ENCODE measurements around the gene JAML. TPM values are rescaled to one million over a fixed set of nuclear protein-coding genes. Genes with fewer than 3 reads are reported as not detected.

The JAML gene
- total and polyA plus RNA-seq, 2 of the 4 experiments (the other 2 are of a cell fraction): not detected

DNA sequence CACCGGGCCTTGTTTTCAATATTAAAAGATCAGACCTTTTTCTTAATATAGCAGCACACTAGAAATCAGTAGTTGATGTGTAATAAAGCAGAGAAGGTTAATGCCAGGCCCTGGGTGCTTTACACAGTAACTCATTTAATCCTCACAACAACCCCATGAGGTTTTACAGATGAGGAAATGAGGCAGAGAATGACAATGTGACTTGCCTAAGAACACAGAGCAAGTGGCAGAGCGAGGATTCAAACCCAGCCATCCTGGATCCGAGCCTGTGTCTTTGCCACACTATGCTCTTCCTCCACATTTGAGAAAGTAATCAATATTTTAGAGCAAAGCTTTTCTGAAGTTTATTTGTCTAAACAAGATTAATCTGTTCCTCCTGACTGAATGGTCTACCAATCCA, 7.2 kb downstream of the JAML start:
- H3K23ac ChIP-seq (ENCODE audit: low read depth, low read length): no peak overlapping the region
- dilution Hi-C loops (cut with HindIII; ENCODE audit: low sequenced_read_pairs, unreplicated experiment) (no loop called here), in situ Hi-C loops (cut with MboI; ENCODE audit: low sequenced_read_pairs) (no loop called here), intact Hi-C loops (cut with micrococcal nuclease) (no loop called here)
- no peak overlapping the region for H3K18ac ChIP-seq (ENCODE audit: low read depth, low read length)
- H3K56ac ChIP-seq (ENCODE audit: extremely low read depth, insufficient read depth, low read length): no peak overlapping the region
- no peaks in the 10 kb centered on the region for H3K9me1 ChIP-seq (ENCODE audit: insufficient read depth, low read length)
- ChIA-PET CTCF (no interaction called here), POLR2A (ENCODE audit: unreplicated experiment) (no interaction called here)
- H2BK120ac ChIP-seq (ENCODE audit: low read depth, low read length): no peak overlapping the region
- no peak overlapping the region for H2AK9ac ChIP-seq (replicated peaks; ENCODE audit: low read depth, low read length, poor library complexity)
- no peak for ATAC-seq (ENCODE audit: low read depth)
- peaks cover 13% of the 10 kb centered on the region for H3K27me3 ChIP-seq (ENCODE audit: control insufficient read depth, insufficient read depth, low read length)
- H3K4me2 ChIP-seq (ENCODE audit: low read depth, low read length): no peak overlapping the region
- no peaks in the 10 kb centered on the region for H3K4me1 ChIP-seq (ENCODE audit: control insufficient read depth, insufficient read depth, low read length)
- BruUV-seq (replicated peaks): no TSS peak
- no peak overlapping the region for H3K9ac ChIP-seq (ENCODE audit: low read depth, low read length)
- no peak overlapping the region for H2BK15ac ChIP-seq (ENCODE audit: low read depth, low read length)
- no CpG with 5 or more reads among the region's 3 CpGs for WGBS, 2 experiments (ENCODE audit: extremely low coverage in 2 of 2, insufficient read length in 1 of 2)
- H3K4me3 ChIP-seq (ENCODE audit: insufficient read depth, low read depth, low read length): no peak overlapping the region
- no peak overlapping the region for H2AFZ ChIP-seq (replicated peaks; ENCODE audit: low read length, poor library complexity)
- no peak overlapping the region for H2BK20ac ChIP-seq (ENCODE audit: low read depth, low read length)
- H3K9me3 ChIP-seq (ENCODE audit: control insufficient read depth, insufficient read depth, low read length): no peaks in the 10 kb centered on the region
- H4K20me1 ChIP-seq (ENCODE audit: insufficient read depth, low read length): no peaks in the 10 kb centered on the region
- H3K27ac ChIP-seq (ENCODE audit: insufficient read depth, low read length): no peak overlapping the region
- DNase-seq: no peak
- H3K14ac ChIP-seq (replicated peaks; ENCODE audit: low read depth, low read length): no peak overlapping the region
- H2AK5ac ChIP-seq (ENCODE audit: low read depth, low read length): no peak overlapping the region
- H4K5ac ChIP-seq (ENCODE audit: low read depth, low read length): no peak overlapping the region
- TF ChIP-seq, protein P1, sequence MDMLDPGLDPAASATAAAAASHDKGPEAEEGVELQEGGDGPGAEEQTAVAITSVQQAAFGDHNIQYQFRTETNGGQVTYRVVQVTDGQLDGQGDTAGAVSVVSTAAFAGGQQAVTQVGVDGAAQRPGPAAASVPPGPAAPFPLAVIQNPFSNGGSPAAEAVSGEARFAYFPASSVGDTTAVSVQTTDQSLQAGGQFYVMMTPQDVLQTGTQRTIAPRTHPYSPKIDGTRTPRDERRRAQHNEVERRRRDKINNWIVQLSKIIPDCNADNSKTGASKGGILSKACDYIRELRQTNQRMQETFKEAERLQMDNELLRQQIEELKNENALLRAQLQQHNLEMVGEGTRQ (IDR thresholded peaks at IDR 0.05; ENCODE audit: low read depth, low read length): no peak
- TF ChIP-seq MAFK (IDR thresholded peaks at IDR 0.05; ENCODE audit: low read depth, low read length): no peak
- no peak for TF ChIP-seq CHD1 (IDR thresholded peaks at IDR 0.05; ENCODE audit: low read depth, low read length)
- TF ChIP-seq RAD21 (IDR thresholded peaks at IDR 0.05; ENCODE audit: low read length): no peak
- TF ChIP-seq NFE2L2 (IDR thresholded peaks at IDR 0.05; ENCODE audit: low read depth, low read length): no peak
- no peak for TF ChIP-seq RCOR1 (IDR thresholded peaks at IDR 0.05; ENCODE audit: insufficient replicate concordance, low read length)
- no peak for TF ChIP-seq RFX5 (IDR thresholded peaks at IDR 0.05; ENCODE audit: low read depth, low read length)
- TF ChIP-seq, protein P2, sequence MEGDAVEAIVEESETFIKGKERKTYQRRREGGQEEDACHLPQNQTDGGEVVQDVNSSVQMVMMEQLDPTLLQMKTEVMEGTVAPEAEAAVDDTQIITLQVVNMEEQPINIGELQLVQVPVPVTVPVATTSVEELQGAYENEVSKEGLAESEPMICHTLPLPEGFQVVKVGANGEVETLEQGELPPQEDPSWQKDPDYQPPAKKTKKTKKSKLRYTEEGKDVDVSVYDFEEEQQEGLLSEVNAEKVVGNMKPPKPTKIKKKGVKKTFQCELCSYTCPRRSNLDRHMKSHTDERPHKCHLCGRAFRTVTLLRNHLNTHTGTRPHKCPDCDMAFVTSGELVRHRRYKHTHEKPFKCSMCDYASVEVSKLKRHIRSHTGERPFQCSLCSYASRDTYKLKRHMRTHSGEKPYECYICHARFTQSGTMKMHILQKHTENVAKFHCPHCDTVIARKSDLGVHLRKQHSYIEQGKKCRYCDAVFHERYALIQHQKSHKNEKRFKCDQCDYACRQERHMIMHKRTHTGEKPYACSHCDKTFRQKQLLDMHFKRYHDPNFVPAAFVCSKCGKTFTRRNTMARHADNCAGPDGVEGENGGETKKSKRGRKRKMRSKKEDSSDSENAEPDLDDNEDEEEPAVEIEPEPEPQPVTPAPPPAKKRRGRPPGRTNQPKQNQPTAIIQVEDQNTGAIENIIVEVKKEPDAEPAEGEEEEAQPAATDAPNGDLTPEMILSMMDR (conservative IDR thresholded peaks at IDR 0.05; ENCODE audit: low read depth, low read length): no peak
- no peak for TF ChIP-seq POLR2A (IDR thresholded peaks at IDR 0.05; ENCODE audit: low read depth, low read length)
- TF ChIP-seq BHLHE40 (IDR thresholded peaks at IDR 0.05; ENCODE audit: low read depth, low read length): no peak
- no peak overlapping the region for H4K8ac ChIP-seq (ENCODE audit: low read depth in 2 of 2, low read length in 2 of 2)
- H3K36me3 ChIP-seq (ENCODE audit: control insufficient read depth, insufficient read depth, low read length): no peaks in the 10 kb centered on the region
- no peak overlapping the region for H3K4ac ChIP-seq (ENCODE audit: low read depth, low read length)
- H2BK5ac ChIP-seq (ENCODE audit: low read depth, low read length, poor library complexity, severe bottlenecking): no peak overlapping the region
- no peaks in the 10 kb centered on the region for H3K79me1 ChIP-seq (ENCODE audit: low read depth in 1 of 2, low read length in 2 of 2)
- no peak overlapping the region for H4K91ac ChIP-seq (ENCODE audit: insufficient read depth, low read depth, low read length)
